HG03066 (cell line): ENCODE results near the gene FIGNL2.
"Not testable (repeated sequence)": the region's sequence is repeated elsewhere in the genome, so short reads cannot be mapped to it uniquely, and the experiment has no call there.

Source experiments
- ATAC-seq: cut with Tn5 transposase; IDR thresholded peaks from one replicate; pipeline ENCODE4 v1.9.1; 2021; ENCODE audit warnings: low read depth; ENCODE audit not compliant: unreplicated experiment

Gene FIGNL2

DNA sequence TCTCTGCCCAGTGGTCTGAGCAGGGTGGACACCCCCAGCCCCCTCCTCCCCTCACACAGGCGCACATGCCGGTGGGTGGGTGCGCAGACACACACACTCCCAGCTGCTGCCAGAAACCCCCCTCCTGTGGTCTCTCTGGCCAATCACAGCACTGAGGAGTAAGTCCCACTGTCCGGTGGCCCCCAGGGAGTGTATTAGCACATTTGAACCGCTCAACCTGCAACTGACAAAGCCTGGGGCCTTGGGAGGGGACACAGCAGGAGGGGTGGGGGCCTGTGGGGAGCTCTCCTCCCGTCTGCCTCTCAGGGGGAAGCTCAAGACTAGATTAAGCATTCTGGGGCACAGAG lies 11.7 kb downstream of the FIGNL2 start:
- no peak for ATAC-seq

DNA sequence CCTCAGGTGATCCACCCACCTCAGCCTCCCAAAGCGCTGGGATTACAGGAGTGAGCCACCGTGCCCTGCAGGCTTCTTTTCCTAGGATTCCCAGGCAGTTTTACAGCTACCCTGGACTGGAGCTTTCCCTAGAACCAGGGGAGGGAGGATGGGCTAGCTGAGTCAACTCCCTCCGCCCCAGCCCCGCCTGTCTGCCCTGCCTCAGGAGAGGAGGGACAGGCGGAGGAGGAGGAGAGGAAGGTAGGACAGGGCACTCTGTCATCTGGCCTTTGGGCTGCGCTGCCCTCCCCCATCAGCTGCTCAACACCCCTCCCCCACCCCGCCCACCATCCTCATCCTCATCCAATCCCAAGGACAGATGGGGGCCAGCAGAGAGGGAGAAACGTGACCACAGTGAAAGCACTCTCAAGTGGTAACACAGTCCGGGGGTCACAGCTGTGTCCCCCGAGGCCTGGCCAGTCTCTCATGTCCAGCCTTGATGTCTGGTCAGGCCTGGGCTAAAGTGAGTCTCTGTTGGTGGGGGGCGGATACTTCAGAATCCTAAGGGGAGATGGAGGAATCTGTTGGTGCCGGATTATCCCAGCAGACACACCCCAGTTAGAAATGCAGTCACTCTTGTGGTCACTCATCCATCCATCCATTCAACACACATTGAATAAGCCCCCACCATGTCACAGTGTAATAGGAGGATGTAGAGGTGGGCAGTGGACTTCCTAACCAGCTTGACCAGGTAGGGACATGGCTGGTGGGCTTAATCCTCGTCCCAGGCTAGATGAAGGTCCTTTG lies 12.3 kb downstream of the FIGNL2 start:
- no peak for ATAC-seq

DNA sequence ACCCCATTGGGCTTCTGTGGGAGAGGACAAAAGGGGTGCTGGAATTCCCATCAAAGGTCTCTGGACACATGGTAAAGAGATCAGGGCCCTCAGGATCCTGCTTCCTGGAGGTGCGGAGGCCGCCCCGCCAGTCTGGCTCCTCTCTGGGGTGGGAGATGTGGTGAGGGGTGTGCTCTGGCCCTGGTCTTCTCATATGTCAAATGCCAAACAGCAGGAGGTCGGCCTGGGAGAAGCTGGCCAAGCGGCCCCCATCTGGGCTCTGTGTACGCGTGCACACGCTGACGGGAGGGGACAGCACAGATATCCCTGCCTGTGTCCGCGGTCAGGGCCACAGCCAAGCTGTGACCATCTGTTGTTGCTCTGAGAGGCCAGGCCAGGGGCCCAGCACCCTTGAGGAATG lies 14.1 kb downstream of the FIGNL2 start:
- ATAC-seq = no peak

DNA sequence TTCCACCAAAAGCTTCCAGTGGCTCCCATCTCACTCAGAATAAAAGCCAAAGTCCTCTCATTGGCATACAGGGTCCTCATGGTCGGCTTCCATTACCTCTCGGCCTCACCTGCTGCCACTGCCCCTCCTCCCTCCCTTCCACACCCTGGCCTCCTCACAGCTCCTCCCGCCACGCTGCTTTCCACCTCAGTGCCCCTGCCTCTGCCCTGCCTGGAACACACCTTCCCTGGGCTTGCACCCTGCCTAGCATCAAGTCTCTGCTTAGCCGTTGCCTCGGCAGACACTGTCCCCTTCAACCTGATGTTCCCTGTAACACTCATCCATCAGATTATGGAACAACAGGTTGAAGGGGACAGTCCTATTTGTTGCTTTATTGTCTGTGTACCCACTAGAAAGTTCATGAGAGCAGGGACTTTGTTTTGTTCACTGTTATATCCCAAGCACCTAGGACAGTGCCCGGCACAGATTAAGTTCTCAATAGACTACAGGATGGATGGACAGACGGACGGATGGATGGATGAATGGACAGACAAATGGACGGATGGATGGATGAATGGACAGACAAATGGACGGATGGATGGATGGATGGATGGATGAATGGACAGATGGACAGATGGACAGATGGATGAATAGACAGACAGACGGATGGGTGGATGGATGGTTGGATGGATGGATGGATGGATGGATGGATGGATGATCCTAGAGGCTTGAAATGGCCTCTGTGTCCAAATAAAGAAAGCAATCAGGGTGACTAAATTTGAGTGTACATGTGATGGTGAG lies 14.9 kb downstream of the FIGNL2 start:
- no peak for ATAC-seq

DNA sequence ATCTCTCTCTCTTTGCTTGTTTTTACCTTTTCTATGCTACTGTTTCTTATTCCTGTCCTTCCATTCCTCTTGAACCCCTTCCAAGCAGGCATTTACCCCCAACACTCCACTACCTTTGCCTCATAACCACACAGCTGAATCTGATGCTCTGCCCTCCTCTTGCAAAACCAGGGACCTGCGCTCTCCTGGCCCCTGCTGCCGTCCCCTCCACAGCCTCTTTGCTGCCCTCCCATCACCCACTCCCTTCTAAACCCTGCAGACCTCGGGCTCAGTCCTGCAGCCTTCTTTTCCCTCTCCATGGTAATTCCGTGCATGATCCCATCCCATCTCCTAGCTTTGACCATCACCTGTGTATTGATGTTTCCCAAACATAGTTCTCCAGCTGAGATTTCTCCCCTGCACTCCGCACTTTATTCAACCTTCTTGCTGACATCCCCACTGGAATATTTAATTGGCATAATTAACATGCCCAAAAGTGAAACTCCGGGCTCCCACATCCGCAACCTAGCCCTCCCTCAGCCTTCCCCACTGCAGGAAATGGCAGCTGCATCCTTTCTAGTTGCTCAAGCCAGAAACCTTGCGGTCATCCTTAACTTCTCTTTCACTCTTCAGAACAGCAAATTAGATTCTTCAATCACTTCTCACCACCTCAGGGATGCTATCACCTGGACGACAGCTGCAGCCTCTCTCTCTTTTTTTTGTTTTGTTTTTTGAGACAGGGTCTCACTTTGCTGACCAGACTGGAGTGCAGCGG lies 16.0 kb downstream of the FIGNL2 start:
- ATAC-seq = no peak

DNA sequence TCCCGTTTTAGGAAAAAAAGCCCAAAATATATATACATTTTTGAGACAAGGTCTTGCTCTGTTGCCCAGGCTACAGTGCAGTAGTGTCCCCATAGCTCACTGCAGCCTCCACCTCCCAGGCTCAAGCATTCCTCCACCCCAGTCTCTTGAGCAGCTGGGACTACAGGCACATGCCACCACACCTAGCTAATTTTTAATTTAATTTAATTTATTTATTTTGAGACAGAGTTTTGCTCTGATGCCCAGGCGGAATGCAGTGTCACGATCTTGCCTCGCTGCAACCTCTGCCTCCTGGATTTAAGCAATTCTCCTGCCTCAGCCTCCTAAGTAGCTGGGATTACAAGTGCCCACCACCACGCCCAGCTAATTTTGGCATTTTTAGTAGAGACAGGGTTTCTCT lies 16.7 kb downstream of the FIGNL2 start:
- not testable (repeated sequence) for ATAC-seq

DNA sequence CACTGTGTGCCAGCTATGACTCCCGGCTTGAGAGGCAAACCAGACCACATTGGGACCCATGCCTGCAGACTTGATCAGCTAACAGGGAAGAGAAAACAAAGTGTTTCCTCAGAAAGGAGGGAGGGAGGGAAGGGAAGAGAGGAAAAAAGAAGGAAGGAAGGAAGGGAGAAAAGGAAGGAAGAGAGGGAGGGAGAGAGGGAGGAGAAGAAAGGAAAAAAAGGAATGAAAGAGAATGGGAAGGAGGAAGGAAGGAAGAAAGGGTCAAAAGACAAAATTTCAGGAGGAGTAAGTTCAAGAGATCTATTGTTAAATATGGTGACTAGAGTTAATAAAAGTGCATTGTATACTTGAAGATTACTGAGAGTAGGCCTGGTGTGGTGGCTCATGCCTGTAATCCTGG lies 18.9 kb downstream of the FIGNL2 start:
- no peak for ATAC-seq

DNA sequence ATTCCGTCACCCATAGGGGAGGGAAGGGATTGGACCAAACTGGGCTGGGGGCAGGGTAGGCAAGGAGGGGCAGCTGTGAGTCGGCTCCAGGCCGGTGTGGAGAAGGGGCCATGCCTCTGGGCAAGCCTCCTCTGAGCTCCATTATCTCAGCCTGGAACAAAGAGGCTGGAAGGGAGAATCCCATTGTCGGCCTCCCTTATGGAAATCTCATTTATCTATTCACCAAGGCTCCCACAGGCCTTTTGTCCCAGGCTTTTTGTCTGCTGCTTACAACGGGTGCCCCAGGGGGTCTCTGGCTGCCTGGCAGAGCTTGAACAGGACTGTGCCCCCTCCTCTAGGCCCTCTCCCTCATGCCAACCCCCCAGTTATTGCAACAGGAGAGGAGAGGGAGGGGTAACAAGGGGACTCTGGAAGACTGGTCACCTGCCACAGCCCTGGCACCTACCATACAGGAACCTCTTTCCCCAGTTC lies 19.5 kb downstream of the FIGNL2 start:
- ATAC-seq = no peak

DNA sequence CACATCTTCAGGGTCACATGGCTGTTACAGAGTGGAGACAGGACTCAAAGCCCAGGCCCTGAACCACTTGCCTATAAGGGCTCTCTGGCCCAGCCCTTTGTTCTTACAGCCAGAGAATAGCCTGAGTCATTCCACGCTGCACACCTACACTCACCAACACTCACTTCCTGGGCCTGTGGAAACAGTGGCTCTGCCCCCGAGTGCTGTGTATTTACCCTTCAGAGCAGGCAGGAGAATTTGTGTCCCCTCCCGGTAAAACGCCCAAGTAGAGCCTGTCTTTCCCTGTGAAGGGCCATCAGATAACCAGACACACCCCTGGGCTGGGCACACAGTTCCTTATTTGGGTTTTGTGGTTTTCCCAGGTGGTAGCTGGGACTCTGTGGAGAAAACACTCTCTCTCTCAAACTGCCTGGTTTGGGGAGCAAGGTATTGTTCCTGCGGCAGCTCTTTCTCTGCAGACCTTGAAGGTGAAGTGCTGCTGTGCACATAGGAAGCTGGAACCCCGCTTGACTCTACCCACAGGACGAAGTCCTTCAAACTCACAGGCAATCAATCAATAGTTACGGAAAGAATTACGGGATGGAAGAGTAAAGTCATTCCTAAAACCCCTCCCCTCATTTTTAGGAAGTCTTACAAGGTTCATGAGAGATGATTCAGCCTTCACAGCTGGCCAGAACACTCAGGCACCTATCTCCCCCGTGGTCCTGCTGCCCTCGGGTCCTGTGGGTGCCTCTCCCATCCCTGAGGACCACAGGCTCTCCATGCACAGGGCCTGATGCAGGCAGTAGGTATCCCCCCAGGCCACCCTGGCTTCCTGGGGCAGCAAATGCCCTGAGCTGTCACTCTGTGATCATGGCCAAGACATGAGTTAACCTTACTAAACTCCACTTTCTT lies 20.3 kb downstream of the FIGNL2 start:
- ATAC-seq = no peak

DNA sequence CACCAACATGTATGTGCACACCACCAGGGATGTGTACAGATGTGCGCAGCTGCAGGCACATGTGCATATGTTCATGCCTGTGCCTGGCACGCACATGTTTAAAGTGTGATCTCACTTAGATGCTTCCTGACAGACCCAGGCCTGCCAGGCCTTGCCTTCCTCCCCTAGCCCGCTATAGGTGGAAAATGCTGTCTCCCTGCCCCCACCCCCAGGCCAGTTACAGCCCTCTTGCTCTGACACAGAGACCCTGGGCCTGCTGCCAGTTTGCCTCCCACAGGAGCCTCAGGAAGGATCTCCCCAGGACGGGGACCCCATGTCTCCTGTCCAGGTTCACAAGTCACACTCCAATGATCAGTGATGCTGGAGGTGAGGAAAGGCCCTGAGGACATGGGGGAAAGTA lies 21.6 kb downstream of the FIGNL2 start:
- ATAC-seq = no peak

DNA sequence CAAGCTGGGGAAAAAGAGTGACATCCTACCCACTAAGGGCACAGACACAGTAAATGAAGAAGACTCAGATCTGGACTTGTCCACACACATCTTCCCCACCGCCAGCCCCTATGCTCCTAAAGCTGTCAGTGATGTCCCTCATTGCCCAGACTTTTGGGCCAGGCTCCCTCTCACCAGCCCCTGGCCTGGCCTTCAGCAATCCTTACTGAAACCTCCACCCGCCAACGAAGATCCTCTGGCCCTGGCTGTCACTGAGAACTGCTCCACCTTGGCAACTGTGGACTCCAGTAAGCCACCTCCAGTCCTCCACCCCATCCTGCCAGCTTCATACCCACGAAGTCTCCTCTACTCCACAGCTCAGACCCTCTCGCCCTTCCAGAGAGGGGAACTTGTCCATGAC lies 23.3 kb downstream of the FIGNL2 start:
- ATAC-seq = no peak

DNA sequence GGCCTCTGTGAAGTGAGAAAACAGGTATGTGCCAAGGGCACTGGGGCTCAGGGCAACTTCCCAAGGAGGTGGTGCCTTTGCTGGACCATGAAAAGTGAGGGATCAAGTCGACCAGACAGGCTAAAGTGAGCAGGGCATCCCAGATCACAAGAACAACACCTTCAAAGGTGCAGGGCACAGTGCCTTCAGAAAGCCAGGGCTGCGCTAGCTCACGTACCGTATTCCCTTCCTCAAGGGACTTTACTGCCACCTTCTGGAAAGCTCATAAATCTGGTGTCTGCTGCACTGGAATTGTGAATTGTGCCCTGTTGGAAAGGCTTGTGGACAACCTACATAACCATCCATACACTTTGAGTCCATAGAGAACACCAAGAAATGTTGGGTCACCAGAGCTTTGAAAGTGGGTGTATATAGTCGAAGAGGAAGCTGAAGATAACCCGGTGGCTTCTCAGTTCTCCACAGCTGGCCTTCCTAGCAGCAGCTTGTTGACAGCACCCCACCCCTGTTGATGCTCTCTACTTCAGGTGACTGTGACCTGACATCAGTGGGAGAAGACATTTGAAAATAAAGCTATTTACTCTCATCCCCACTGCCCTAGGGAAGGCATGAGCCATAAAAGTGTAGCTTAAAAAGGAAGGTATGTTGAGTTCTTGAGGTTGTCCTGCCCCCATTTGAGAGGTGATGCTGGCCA lies 24.5 kb downstream of the FIGNL2 start:
- ATAC-seq = no peak

DNA sequence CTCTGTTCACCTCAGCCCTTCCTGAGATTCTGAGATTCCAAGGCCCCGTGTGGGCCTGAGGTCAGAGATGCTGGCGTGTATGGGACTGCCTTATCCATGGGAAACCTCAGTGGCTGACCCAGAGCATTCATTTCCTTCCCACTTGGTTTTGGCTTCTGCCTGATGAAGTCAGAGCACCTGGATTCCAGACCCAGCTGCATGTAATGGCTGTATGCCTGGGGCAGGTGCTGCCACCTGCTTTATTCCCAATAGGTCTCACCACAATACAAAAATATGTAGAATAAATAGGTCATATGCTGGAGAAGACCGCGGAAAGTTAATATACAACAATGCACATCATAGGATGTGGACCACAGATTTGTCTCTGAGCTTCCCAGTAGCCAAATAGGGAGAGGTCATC lies 25.6 kb downstream of the FIGNL2 start:
- ATAC-seq = no peak

DNA sequence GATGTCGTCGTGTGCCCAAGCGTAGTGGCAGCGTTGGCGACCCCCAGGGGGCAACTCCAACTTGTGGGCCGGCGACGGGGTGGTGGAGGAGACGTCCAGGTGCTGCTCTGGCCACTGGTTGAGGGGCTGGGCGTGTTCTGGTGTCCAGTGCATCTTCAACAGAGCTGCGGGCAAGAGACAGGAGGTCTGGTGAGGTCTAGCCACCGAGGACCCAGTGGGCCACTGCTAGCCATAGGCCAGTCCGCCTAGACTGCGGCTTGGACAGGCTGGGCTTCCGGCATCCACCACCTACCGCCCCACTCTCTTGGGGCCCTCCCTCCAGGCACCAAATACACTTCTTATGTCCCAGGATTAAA lies 26.3 kb downstream of the FIGNL2 start:
- ATAC-seq = no peak

DNA sequence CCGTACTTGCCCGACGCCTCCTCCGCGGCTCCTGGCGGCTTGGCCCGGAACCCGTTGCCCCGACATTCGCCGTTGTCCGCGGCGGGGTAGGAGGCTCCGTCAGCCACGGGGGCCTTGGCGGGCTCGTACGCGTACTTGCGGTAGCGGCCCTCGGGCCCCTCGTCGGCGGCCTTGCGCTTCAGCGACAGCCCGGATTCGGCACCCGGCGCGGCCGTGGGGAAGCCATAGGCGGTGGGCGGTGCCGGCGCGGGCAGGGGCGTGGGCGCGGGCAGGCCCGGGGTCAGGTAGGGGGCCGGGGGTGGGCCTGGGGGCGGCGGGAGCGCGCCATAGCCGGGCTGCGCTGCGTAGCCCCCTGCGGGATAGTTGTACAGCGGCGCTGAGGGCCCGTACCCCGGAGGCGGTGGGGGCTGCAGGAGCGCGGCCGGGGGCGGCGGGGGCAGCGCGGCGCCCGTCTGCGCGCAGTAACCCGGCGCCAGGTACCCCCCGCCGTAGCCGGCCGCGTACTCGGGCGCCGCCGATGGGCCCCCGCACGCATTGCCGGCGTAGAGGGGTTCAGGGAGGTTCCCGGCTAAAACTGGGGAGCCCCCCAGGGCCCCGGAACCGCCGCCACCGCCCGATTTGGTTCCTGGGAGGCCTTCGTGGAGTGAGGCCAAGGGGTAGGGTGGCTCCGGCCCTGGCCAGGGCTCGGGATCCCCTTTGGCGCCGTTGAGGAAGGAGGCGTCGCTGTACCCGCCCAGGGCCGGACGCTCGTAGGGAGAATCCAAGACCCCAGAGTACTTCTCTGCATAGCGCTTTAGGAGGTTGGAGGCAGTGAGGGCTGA lies 26.9 kb downstream of the FIGNL2 start:
- ATAC-seq = no peak

DNA sequence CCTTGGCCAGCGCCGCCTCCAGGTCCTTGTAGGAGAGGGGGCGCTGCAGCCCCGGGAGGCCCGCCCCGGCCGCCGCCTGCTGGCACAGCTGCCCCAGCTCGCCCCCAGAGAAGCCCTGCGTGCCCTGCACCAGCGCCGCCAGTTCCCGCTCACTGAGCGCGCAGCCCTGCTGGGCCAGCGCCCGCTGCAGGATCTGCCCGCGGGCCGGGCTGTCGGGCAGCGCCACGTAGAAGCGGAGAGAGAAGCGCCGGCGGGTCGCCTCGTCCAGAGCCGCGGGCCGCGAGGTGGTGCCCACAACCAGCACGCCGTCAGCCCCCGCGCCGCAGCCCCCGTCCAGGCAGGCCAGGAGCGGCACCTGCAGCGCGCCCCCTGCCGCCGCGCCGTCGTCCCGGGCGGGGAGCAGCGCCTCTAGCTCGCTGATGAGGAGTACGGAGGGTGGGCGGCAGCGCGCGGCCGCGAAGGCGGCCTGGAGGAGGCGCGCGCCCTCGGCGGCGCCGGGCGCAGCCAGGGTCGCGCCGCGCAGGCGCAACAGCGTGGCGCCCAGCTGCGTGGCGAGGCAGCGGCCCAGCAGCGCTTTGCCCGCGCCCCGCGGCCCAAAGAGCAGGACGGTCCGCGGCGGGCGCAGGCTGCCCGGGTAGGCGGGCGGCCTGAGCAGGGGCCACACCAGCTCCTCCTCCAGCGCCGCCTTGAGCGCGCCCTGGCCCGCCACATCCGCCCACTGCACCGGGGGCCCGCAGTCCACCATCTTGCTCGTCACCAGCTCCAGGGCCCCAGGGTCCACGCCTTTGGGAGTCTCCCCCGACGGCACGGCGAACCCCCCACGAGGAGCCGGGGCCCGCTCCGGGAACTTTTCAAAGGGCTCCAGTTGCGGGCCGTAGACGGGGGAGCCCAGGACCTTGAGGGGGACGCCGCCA lies 27.7 kb downstream of the FIGNL2 start:
- ATAC-seq = no peak

DNA sequence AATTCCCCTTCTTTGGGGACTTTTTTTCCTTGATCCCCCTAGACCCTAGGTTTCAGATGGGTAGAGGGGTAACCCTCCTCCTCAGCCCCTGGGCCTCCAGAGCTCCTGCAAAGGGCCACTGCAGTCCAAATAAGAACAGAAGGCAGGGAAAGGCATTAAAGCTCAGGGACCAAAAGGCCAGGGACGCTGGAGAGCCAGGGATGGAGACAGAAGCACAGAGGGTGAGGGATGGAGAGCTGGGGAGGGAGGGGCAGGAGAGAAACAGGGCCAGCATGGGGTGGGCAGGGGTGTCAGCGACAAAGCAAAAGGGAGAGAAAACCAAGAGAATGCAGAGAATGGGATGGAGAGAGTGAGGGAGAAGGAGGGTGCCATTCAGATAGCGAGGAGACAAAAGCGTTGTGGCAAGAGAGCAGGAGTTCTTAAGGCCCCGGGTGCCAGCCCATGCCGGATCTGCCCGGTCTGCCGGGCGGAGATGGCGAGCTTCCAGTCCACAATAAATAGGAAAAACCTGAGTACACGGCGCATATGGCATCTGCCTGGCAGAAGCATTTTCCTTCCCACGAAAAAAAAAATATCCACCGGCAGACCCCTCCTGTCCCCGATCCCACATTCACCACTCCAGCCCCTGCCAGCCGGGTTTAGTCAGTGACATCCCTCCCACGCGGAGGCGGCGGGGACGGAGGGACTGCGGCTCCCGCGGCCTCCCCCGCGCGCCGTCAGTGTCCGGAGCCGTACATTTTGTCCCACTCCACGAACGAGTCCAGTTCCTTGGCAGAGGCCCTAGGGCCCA lies 28.6 kb downstream of the FIGNL2 start:
- no peak for ATAC-seq
